Bronchial epithelial cell (primary cell): Measurements from ENCODE around the gene CCDC13. TPM values are rescaled to one million over a fixed set of nuclear protein-coding genes. Genes with fewer than 3 reads are reported as not detected.

Experiments used
- DNase-seq: peaks from one replicate; pipeline ENCODE4 v3.0.0-alpha.2; 2010; ENCODE audit warnings: low read depth
- FAIRE-seq: peaks from 2 replicates; lab custom pipeline; 2011; peaks lifted over from hg19 to GRCh38; lab: Jason Lieb, UNC
- H3K27me3 ChIP-seq: 2 replicates; pipeline ENCODE4 v1.5.1; 2011; ENCODE audit warnings: low read length; ENCODE audit not compliant: control insufficient read depth, insufficient read depth
- H3K36me3 ChIP-seq: 2 replicates; pipeline ENCODE4 v1.5.1; 2011; ENCODE audit warnings: low read length; ENCODE audit not compliant: control insufficient read depth, insufficient read depth
- H3K4me3 ChIP-seq: 2 replicates; pipeline ENCODE4 v1.5.1; 2011; ENCODE audit warnings: mild to moderate bottlenecking, low read depth, low read length, control low read depth
- total RNA-seq: library from RNA; depleted of rRNA; stranded (reverse); fragments of >200 nt; gene quantifications from 2 replicates; pipeline ENCODE4 v1.2.1, GENCODE V29; 2014
- TF ChIP-seq, protein P1 (sequence below): IDR thresholded peaks from 2 replicates; pipeline ENCODE4 v1.5.1; 2011; ENCODE audit warnings: mild to moderate bottlenecking, moderate library complexity, low read length, control low read depth, inconsistent platforms; ENCODE audit not compliant: insufficient read depth, severe bottlenecking

The CCDC13 gene
- total RNA-seq, 1 donor from 2014 or later: 1.6 TPM

GRCh38 chr3:42751609-42752008 is 21.4 kb downstream of the CCDC13 start:
- Histone ChIP-seq H3K36me3 (no peaks in the 10 kb centered on the region), H3K27me3 (no peaks in the 10 kb centered on the region), H3K4me3 (no peak overlapping the region)
- TF ChIP-seq, protein P1, sequence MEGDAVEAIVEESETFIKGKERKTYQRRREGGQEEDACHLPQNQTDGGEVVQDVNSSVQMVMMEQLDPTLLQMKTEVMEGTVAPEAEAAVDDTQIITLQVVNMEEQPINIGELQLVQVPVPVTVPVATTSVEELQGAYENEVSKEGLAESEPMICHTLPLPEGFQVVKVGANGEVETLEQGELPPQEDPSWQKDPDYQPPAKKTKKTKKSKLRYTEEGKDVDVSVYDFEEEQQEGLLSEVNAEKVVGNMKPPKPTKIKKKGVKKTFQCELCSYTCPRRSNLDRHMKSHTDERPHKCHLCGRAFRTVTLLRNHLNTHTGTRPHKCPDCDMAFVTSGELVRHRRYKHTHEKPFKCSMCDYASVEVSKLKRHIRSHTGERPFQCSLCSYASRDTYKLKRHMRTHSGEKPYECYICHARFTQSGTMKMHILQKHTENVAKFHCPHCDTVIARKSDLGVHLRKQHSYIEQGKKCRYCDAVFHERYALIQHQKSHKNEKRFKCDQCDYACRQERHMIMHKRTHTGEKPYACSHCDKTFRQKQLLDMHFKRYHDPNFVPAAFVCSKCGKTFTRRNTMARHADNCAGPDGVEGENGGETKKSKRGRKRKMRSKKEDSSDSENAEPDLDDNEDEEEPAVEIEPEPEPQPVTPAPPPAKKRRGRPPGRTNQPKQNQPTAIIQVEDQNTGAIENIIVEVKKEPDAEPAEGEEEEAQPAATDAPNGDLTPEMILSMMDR: no peak
- FAIRE-seq: no peak
- no peak for DNase-seq

DNA sequence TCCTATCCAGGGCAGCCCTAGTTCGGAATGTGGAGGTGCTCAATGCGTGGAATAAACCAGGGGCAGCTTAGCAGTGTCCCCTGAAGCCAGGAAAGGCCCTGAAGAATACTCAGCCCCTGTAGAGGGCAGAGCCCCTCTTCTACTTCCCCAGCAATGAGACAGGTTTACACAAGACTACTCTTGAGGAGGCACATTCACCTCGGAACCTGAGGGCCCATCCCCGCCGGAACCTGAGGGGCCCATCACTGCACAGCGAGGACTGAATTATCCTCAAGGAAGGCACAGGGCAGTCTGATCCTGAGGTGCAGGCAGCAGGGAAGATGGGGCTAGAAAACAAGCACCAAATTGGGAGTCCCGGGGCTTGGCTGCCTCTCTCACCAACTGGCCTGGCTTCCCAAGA is 22.2 kb downstream of the CCDC13 start:
- no peaks in the 10 kb centered on the region for H3K27me3 ChIP-seq
- TF ChIP-seq, protein P1: no peak
- no peak for FAIRE-seq
- H3K4me3 ChIP-seq: no peak overlapping the region
- no peaks in the 10 kb centered on the region for H3K36me3 ChIP-seq
- no peak for DNase-seq

DNA sequence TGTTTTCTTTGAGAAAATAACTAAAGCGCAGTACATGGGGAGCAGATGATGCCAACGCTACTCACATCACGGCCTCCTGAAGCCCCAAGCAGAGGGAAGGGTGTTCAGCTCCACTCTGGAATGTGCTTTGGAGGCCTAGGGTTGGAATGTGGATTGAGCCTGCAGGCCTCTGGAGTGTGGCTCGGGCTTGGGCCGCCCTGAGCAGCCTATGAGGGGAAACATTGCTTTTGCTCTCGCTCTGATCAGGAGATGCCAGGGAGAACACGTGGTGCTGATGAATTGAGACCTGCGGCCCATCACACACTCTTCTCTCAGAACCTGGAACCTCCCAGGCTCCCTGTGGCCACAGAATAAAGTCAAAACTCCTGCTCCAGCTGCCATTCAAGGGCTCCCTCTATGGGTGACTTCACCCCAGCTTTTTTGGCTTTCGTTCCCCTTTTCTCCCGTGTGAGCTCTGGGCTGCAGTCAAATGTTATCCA is 23.3 kb downstream of the CCDC13 start:
- DNase-seq (no peak), FAIRE-seq (no peak)
- H3K36me3 ChIP-seq: no peaks in the 10 kb centered on the region
- H3K4me3 ChIP-seq: no peak overlapping the region
- H3K27me3 ChIP-seq: no peaks in the 10 kb centered on the region
- TF ChIP-seq, protein P1: peak; percentile 76

GRCh38 chr3:42749025-42749752 is 23.9 kb downstream of the CCDC13 start:
- TF ChIP-seq, protein P1: no peak
- DNase-seq (no peak), FAIRE-seq (no peak)

DNA sequence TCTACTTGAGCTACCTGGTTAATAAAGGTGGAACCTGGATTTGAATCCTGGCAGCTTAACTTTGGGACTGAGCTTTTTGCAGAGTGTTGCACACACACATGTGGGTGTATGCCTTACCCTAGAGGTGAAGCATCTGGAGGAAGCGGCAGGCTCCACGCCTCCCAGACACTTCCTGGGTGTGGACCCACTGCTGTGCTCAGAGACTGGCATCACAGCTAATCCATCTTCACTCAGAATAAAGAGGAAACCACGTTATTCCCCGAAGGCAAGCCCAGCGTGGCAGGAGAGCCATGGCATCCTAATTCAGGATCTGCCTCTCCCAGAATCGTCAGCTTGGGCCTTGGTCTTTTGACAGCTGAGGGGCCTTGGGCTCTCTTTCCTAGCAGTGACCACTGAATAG is 25.5 kb downstream of the CCDC13 start:
- FAIRE-seq (peak; percentile 43), DNase-seq (peak; percentile 14)
- TF ChIP-seq, protein P1: no peak
- H3K4me3 ChIP-seq: no peak overlapping the region
- no peaks in the 10 kb centered on the region for H3K36me3 ChIP-seq
- no peaks in the 10 kb centered on the region for H3K27me3 ChIP-seq

More at GRCh38 chr3:42749025-42749752, 23.9 kb downstream of the CCDC13 start:
- no peak overlapping the region for H3K4me3 ChIP-seq
- no peaks in the 10 kb centered on the region for H3K36me3 ChIP-seq
- no peaks in the 10 kb centered on the region for H3K27me3 ChIP-seq
